Measurements from ENCODE around the gene NCAM1.

DNA sequence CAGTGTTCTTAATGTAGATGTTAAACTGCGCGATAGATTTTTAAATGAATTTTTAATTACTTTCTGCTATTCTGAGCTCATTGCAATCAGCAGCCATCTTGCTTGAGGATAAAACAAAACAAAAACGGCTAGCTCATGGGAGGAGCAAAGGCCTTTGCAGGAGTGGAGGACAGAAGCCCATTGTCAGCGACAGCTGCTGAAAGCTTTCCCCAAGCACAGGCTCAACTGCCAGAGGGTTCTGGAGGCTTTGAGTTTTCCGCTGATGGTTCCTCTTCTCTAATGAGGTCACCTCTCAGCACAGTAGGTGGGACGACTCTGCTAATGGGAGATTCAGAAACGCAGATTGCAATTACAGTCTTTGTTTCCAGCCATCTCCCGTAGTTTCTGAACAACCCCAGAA lies 186.0 kb downstream of the NCAM1 start:
- TF ChIP-seq POLR2A (IDR thresholded peaks at IDR 0.05) (no peak), POLR2AphosphoS5 (IDR thresholded peaks at IDR 0.05) (no peak), EP300 (IDR thresholded peaks at IDR 0.05) (no peak)
- TF ChIP-seq, protein P1, sequence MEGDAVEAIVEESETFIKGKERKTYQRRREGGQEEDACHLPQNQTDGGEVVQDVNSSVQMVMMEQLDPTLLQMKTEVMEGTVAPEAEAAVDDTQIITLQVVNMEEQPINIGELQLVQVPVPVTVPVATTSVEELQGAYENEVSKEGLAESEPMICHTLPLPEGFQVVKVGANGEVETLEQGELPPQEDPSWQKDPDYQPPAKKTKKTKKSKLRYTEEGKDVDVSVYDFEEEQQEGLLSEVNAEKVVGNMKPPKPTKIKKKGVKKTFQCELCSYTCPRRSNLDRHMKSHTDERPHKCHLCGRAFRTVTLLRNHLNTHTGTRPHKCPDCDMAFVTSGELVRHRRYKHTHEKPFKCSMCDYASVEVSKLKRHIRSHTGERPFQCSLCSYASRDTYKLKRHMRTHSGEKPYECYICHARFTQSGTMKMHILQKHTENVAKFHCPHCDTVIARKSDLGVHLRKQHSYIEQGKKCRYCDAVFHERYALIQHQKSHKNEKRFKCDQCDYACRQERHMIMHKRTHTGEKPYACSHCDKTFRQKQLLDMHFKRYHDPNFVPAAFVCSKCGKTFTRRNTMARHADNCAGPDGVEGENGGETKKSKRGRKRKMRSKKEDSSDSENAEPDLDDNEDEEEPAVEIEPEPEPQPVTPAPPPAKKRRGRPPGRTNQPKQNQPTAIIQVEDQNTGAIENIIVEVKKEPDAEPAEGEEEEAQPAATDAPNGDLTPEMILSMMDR (IDR thresholded peaks at IDR 0.05), result no peak

Measured in upper lobe of left lung (tissue), 4 donors.